OCI-LY3 (cell line): ENCODE data around the gene JDP2.

ENCODE experiments used
- EZH2phosphoT487 ChIP-seq: fragments of 200-600 bp; shearing (Covaris generic); IDR thresholded peaks from 2 replicates; pipeline ENCODE4 v1.6.1; 2018; ENCODE audit warnings: antibody characterized with exemption, mixed run types, low read depth
- TF ChIP-seq, protein P1 (sequence below): fragments of 200-600, 300-600 bp; sonication (generic); IDR thresholded peaks from 2 replicates; pipeline ENCODE4 v1.5.1; 2014; ENCODE audit warnings: antibody characterized with exemption, low read length, low read depth

DNA sequence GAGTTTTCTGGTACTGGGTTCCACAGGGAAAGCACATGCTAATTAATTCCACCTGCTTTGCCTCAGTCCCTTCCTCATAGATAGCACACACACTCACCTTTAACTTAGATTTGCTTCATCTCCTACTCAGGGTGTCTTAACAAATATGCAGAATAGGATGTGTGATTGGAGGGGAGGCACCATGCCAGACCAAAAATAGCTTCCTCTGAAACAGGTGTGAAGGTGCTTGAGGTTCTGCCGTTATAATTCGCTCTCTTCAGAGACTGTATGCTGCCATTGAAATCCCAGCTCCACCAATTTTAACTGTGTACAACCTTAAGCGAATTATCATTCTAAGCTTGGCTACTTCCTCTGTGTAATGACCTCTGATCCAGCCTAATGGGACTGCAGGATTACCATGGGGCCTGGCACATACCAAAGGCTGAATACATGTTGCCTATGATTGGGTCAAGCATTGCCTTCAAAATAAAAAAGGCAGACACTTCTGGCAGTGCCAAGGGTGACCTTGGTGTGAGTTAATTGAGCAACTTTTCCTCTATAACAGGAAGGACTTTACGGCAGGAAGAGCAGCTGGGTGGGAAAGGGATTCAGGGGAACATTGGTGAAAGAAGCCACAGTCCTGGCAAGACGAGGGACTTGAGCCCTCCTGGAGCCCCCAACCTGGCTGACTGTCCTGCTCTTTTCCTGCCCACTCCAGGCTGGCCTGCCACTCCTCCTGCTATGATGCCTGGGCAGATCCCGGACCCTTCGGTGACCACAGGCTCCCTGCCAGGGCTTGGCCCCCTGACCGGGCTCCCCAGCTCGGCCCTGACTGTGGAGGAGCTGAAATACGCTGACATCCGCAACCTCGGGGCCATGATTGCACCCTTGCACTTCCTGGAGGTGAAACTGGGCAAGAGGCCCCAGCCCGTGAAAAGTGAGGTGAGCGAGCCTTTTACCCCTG lies 9.7 kb downstream of the JDP2 start:
- TF ChIP-seq, protein P1, sequence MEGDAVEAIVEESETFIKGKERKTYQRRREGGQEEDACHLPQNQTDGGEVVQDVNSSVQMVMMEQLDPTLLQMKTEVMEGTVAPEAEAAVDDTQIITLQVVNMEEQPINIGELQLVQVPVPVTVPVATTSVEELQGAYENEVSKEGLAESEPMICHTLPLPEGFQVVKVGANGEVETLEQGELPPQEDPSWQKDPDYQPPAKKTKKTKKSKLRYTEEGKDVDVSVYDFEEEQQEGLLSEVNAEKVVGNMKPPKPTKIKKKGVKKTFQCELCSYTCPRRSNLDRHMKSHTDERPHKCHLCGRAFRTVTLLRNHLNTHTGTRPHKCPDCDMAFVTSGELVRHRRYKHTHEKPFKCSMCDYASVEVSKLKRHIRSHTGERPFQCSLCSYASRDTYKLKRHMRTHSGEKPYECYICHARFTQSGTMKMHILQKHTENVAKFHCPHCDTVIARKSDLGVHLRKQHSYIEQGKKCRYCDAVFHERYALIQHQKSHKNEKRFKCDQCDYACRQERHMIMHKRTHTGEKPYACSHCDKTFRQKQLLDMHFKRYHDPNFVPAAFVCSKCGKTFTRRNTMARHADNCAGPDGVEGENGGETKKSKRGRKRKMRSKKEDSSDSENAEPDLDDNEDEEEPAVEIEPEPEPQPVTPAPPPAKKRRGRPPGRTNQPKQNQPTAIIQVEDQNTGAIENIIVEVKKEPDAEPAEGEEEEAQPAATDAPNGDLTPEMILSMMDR: no peak
- TF ChIP-seq EZH2phosphoT487: no peak
